ENCODE data around the gene CASP1.

Gene CASP1

DNA sequence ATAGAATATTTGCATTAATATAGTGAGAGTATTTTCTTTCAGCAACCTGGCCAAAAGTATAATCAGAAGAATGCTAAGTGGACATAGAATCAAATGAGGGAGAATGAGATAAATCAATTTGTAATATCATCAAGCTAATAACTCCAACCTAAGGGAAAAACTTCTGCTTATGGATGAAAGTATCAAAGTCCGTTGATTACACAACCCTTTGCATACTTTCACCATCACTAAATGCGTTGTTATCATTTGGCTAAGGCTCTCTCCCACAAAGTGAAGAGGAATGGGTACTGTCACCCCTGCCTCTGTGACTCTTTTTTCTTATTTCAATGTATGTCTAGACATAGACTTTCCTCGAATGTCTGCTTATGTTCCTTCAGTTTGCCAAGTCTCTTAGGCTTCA, 50.1 kb downstream of the CASP1 start:
- no peak for DNase-seq (ENCODE audit: low read depth)

DNA sequence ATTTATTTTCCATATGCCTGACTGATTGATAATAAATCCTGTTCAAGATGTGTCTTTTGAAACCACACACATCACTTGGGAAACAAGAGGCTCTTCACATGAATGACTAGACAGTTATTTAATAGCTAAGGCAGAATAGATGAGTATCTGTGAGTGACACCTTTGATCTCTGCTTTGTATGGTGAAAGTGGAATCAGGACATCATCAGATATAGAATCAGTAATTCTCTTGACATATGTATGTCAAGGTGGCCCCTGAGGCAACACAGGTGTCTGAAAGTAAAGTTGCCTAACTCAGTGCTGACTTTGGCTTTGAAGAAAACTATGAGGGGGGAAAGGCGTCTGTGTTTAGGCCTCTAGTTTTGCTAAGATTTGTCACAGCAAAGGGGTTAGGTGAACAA, 55.1 kb downstream of the CASP1 start:
- no peak for DNase-seq (ENCODE audit: low read depth)
